Measurements from ENCODE around the gene CAP2.

Gene CAP2

DNA sequence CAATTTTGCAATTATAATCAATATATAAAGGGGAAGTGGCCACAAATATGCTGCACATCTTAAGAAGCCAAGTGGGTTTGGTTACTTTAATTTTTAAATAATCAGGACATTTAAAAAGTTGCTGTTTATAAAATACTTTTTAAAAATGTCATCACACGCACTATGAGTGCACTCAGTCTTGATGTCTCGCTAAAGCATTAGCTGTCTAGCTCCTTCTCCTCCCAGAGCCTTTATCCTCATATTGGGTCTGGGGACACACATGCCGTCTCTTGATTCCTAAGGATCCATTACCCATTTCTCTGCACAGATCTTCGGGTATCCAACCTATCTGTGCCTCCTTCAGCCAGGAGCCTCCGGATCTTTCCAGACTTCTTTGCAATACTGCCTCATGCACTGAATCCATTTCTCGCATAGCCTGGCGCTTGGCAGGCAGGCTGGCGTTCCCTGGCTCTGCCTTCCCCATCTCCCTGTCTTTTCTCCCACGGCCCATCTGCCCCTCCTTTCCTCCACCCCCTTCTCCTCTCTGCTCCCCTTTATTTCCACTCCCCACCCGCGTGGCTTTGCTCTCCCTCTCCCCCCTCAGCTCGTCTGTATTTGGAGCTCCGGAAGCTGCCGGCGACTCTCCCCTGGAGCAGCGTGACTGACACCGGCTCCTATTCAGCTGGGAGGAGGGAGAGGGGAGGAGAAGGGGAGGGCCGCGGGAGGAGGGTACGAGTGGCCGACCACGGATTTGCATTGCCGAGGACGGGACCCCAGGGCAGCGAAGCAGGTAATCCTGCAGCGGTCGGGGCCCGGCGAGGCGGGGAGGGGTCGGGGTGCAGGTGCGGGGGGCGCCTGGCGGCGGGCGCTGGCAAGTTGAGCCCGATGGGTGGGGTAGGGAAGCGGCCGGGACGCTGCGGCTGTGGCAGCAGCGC lies at the start of gene CAP2:
CAP2 (plus strand) TSS at position 618 of the 914 bp plus-strand sequence. CDS start 27,961 bp downstream, outside the sequence.
- peak; percentile 75 for DNase-seq

DNA sequence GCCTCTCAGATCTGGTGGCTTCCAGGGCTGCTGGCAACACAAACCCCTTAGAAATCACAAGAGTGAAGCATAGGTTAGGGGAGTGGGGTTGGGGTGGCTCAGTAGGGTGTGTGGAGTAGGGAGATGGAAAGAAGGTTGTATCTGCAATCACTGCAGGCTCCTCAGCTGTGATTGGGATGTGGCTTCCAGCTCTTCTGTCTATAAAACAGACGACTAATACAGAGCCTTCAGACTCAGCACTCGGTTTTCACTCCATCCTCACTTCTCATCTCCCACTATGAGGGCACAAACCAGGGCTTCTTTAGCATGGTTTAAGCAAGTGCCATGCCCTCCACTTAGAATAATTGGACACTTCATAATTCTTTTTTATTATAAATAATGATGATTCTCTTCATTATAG lies 46.4 kb upstream of the CAP2 start:
- no peak for DNase-seq

- no peak for DNase-seq
Measured at GRCh38 chr6:17349427-17349826, 44.0 kb upstream of the CAP2 start.

- DNase-seq, result no peak
Measured at GRCh38 chr6:17352302-17352701, 41.1 kb upstream of the CAP2 start.

DNA sequence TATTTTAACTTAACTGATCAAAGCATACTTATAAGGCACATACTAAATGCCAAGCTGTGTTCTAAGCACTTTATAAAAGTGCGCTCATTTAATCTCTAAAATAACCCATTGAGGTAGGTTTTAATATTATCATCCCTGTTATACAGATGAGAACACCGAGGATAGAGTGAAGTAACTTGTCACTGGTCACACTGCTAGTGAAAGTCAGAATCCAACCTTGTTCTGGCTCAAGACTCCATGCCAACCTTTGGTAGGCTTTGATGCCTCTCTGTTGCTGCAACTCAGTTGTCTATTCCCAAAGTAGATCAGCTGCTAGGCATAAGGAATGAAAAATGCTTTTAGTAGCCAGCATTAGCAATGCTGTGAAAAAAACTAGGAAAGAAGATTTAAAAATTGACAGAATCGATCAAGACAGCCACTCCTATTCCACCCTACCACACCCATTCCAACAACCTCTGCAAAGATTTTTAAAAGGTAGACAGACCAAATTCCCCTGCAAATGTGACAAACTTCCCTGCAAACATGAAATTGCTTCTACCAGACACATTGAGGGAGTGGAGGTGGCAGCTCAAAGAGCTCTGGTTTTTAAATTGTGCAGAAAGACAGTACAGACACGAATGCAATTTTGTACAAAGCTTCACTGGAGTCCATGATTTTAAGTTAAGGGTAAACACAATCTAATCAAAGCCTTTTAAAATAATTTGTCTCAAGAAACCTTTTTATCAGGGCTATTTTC lies 39.8 kb upstream of the CAP2 start:
- DNase-seq, result no peak

- DNase-seq, result no peak
Measured at GRCh38 chr6:17354700-17355403, 38.5 kb upstream of the CAP2 start.

GRCh38 chr6:17355404-17355774 lies 38.0 kb upstream of the CAP2 start:
- no peak for DNase-seq

GRCh38 chr6:17358515-17358914 lies 34.9 kb upstream of the CAP2 start:
- DNase-seq, result no peak

GRCh38 chr6:17360564-17360963 lies 32.8 kb upstream of the CAP2 start:
- DNase-seq, result no peak

GRCh38 chr6:17361013-17361412 lies 32.4 kb upstream of the CAP2 start:
- DNase-seq, result no peak

GRCh38 chr6:17365961-17366360 lies 27.4 kb upstream of the CAP2 start:
- DNase-seq, result no peak

GRCh38 chr6:17367868-17368267 lies 25.5 kb upstream of the CAP2 start:
- DNase-seq, result no peak

DNA sequence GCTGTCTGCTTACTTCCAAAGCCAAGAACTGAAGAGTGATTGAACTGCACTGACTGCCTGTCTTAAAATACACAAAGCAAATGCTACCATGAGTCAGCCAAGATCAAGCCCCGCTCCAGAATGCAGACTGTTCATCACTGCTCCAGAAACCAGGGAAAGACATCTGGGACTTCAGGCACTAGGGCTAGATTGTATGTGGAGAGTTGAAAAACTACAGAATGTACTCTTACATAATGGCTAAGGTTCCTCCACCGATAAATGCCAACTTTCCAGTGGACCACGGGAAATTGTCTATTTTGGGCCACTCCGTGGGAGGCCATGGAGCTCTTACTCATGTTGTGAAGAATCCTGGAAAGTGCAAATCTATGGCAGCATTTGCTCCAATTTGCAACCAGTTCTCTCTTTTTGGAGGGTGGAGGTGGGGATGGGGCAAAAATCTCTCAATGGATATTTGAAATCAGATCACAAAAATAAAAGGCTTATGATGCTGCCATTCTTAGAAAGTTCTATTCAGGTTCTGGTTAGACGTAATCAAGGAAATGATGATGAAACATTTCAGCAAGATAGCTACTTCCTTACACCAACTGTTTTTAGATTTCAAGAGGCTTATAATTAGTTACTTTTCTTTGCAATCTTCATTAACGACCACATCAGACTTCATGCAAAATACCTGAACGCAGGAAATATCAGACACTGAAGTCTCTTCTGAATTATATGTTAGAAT lies 11.8 kb upstream of the CAP2 start:
- no peak for DNase-seq

DNA sequence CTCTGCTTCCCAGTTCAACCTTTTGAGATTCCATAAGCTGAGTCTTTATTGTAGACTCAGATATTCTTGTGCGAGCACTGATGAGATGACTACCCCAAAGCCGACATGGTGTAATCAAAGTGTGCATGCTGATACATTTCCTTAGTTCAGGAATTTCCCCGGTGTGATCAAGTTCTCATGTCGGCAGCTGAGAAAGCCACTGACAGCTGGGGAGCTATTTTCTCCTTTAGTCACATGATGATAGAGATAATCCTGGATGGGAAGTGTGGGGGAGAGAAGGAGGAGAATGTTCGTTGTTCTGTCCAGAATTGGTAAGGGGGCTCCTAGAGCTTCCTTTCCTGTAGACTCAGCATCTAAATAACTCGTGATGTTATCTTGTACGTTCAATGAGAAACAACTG lies 7.7 kb upstream of the CAP2 start:
- DNase-seq, result no peak

- DNase-seq, result no peak
Measured at GRCh38 chr6:17388365-17388764, 5.0 kb upstream of the CAP2 start.

- no peak for DNase-seq
Measured at GRCh38 chr6:17389274-17389847, 4.0 kb upstream of the CAP2 start.

- no peak for DNase-seq
Measured at GRCh38 chr6:17390276-17390675, 3.1 kb upstream of the CAP2 start.

DNA sequence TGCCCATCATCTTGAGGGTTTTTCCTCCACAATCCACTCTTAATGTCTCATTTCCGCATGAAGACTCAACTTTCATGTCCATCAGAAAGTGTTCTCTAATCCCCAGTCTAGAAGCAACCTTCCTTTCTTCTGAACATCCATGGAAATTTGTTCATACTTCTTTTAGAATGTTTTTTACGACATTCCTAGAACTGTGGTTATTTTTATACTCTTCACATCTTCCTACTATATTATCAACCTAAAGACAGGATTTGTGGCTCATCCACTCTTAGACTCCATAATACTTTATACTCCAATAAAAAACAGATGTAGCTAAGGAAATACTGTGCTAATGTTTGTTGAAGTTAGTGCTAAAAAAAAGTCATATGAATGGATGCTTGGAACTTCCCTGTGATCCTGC lies 1.4 kb upstream of the CAP2 start:
- no peak for DNase-seq

DNA sequence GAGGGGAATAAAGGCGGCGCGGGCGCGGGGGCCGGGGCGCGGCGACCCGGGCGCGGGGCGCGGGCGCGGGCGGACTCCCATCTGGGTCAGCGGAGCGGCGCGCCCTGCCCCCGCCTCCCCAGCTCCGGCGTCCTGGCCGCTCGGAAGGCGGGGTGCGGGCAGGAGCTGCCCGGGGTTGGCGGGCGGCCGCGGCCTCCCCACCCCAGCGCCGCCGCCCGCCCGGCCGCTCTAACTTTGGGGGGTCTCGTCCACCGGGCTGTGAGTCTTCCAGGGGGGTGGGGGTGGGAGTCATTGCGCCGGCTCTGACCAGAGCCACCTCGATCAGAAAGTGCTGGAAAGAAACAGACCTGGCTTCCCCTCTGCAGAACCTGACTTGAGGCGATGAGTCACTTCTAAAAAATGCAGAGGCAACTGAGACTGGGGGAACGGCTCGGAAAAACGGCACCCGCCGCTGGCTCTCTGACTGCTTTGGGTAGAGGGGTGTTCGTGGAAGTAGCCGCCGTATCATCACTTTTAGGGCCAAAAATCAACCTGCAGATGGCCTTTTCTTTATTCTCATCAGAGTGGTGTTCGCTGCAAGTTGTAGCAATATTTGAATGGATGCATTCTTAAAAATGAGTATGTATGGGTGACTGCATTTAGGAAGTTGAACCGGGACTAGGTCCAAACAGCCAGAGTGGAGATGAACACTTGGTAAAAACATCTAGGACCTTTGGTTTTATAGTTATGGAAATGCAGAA lies 667 bp downstream of the CAP2 start:
- DNase-seq, result peak; percentile 67

GRCh38 chr6:17395112-17395511 lies 1.7 kb downstream of the CAP2 start:
- no peak for DNase-seq

DNA sequence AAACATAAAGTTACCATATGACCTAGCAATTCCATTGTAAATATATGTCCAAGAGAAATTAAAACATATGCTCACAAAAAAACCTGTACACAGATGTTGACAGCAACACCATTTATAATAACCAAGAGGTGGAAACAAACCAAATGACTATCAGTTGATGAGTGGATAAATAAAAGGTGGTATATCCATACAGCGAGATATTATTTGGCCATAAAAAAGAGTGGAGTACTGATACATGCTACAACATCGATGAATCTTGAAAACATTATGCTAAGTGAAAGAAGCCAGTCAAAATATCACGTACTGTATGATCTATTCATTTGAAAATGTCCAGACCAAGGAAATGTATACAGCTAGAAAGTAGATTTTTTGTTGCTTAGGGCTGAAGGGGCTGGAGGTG lies 2.9 kb downstream of the CAP2 start:
- DNase-seq, result no peak

DNA sequence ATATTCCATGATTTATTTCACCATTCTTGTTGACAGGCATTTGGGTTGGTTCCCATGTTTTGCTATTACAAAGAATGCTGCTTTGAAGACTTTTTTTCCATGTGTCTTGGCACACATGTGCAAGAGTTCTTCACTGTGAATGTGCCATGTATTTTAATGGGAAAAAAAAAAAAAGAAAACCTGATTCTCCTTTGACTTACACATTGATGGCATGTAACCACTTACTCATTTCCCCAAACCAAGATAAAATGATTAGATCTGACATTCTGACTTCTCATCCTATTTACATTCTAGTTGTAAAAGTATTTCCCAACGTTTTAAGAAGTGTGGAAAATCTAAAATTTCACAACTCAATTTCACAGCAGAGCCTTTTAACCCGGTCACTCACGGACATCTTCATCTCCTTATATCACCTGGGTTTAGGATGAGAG lies 4.4 kb downstream of the CAP2 start:
- DNase-seq, result no peak

Measured in right forelimb (tissue), 1 donor.